Measurements from ENCODE around the gene CLTC.

The CLTC gene

GRCh38 chr17:59730268-59730834 lies 110.7 kb downstream of the CLTC start:
- FAIRE-seq: no peak

GRCh38 chr17:59733697-59734096 lies 114.0 kb downstream of the CLTC start:
- no peak for FAIRE-seq

DNA sequence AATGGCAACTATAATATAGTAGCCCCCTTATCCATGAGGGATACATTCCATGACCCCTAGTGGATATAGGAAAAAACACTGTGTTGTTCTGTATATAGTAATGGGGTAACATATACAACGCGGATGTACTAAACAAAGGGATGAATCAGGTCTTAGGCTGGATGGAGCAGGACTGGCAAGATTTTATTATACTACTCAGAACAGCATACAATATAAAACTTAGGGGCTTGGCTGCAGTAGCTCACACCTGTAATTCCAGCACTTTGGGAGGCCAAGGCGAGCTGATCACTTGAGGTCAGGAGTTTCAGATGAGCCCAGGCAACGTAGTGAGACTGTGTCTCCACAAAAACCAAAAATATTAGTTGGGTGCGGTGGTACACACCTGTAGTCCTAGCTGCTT lies 114.5 kb downstream of the CLTC start:
- FAIRE-seq: no peak

GRCh38 chr17:59737324-59737723 lies 117.6 kb downstream of the CLTC start:
- FAIRE-seq: no peak

GRCh38 chr17:59743842-59744241 lies 124.1 kb downstream of the CLTC start:
- FAIRE-seq: no peak

- no peak for FAIRE-seq
These were observed 125.3 kb downstream of the CLTC start for GRCh38 chr17:59745040-59745439.
